Subcutaneous adipose tissue (tissue), 4 donors: ENCODE measurements around the gene UBE3B. TPM values are rescaled to one million over a fixed set of nuclear protein-coding genes. Genes with fewer than 3 reads are reported as not detected.

Experiments
- CTCF ChIP-seq: fragments of 450-650 bp; IDR thresholded peaks from one replicate; pipeline ENCODE4 v1.5.1; 2016; ENCODE audit warnings: low read depth, mild to moderate bottlenecking, control low read depth, antibody characterized with exemption, moderate library complexity
- total RNA-seq, 4 donors: library from RNA; depleted of rRNA; stranded (reverse); fragments of >200 nt; gene quantifications; one replicate each; pipeline ENCODE4 v1.1.0, GENCODE V29; 2016

Gene UBE3B
- total RNA-seq, 4 donors from 2014 or later = 31.8 to 88.5 (median 45.4) TPM

- TF ChIP-seq CTCF = no peak
Observed at GRCh38 chr12:109485201-109485600, 7.8 kb downstream of the UBE3B start.

GRCh38 chr12:109487181-109488050, 10.0 kb downstream of the UBE3B start:
- TF ChIP-seq CTCF = no peak

GRCh38 chr12:109488051-109488665, 10.7 kb downstream of the UBE3B start:
- no peak for TF ChIP-seq CTCF

- no peak for TF ChIP-seq CTCF
Observed at GRCh38 chr12:109489016-109489954, 11.9 kb downstream of the UBE3B start.

GRCh38 chr12:109489955-109490565, 12.6 kb downstream of the UBE3B start:
- TF ChIP-seq CTCF = no peak

GRCh38 chr12:109491671-109492070, 14.2 kb downstream of the UBE3B start:
- TF ChIP-seq CTCF = no peak
